ENCODE results near the gene KIF14.
"Not testable (repeated sequence)": the region's sequence is repeated elsewhere in the genome, so short reads cannot be mapped to it uniquely, and the experiment has no call there.

The KIF14 gene

DNA sequence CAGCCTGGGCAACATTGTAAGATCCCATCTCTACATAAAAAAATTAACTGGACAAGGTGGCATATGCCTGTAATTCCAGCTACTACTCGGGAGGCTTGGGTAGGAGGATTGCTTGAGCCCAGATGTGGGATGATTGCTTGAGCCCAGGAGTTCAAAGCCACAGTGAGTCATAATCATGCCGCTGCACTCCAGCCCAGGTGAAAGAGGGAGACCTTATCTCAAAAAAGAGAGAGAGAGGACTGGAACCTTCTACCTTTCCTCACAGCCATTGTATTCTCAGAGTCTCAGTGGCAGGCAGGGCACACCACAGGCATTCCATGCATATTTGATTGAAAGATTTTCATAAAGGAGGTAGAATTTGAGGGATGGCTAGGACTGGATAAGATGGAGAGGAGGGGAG, 78.4 kb downstream of the KIF14 start:
- DNase-seq, result no peak

DNA sequence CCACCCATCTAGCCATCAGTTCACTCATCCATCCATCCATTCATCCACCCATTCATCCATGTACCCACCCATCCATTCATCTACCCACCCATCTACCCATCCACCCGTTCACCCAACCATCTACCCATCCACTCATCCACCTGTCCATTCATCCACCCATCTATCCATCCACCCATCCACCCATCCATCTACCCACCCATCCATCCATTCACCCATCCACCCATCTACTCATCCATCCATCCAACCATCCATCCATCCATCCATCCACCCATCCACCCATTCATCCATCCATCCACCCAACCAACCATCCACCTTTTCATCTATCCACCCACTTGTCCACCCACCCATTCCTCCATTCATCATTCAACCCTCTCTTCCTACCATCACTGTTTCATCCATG, 80.3 kb downstream of the KIF14 start:
- DNase-seq, result no peak

DNA sequence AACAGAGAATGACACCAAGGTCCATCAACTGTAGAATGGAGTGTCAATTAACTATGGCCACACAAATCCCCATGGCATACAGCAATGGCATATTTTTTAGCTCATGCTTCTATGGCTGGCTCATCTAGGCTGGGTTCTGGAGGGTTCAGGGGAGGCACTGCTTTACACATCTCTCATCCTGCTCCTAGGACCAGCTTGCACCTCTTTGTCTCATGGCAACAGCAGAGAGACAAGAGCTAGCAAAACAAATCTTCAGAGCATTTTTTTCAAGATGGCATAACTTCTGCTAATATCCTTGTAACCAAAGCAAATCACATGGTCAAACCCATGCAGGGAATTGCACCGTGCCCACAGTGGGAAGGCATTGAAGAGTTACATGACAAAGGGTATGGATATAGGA, 82.4 kb downstream of the KIF14 start:
- DNase-seq, result no peak

DNA sequence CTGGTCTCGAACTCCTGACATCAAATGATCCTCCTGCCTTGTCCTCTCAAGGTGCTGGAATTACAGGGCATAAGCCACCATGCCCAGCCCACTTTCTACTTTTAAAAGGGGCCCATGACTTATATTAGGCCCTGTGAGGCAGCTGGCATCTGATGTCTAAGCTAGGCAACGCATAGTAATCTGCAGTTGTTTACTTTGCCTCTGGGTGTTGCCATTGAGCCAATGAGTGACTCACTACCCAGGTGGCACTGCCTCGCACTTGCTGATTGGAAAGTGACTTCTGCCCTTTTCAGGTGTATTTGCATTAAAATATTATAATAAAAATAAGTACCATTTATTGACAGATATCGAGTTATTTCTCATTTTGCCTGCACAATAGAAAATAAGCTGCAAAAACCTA, 84.9 kb downstream of the KIF14 start:
- peak in 1 of 2 experiments; percentile 10 for DNase-seq

DNA sequence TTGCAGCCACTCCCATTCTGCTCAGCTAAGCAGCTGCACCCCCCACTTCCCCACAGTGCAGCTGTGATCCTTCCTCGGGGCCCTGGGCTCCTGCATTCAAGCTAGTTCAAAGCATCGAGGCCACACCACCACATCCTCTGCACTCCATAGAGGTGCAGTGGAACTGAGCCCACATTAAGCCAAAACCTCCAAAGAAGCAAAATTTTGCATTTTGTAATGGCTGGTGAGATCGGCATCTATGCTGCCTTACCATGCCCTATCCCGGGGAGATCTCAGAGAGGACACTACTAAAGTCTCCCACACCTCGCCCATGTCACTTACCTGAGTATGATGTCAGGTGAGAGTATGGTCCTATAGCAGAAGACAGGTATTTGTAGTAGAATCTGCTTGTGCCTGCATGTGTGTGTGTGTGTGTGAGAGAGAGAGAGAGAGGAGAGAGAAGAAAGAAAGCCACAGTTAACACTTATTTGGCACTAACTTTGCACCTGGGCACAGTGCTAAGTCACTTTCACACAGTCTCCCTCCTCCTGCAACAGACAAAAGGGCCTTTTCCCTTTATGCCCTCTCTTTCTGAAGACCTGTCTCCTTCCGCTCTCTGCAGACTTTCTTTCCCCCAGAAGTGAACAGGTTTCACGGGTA, 89.8 kb downstream of the KIF14 start:
- DNase-seq, result no peak

DNA sequence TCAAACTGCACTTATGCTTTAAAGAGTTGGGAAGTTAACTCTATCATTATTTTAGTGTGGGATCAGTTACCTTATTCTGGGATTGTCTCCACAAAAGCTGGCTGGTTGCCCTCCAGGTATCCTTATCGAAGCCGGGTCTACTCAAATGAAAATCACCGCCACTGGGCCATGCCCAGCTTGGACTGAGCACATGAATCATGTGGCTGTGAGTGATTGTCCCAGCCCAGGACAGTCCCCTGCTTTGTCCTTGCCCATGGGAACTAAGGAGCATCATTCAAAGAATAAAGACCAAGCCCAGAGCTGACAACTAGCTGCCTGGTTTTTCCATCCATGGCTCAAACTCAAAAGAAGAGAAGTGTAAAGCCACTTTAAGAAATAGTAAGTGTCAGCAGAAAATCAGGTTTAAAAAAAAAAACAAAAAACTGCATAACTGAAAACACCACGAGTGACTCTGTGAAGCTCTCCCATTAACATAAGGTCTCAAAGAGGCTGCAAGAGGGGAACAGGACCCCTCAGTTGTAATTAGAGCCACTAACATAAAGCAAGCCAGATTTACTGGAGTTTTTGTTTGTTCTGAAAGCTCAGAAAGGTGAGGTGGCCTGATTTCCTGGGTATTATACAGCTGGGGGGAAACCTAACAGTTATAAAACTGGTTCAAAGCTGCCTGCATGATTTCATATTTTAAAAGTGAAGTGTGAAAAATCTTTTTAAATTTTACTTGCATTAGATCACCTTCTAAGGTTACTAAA, 91.5 kb downstream of the KIF14 start:
- DNase-seq, result no peak

DNA sequence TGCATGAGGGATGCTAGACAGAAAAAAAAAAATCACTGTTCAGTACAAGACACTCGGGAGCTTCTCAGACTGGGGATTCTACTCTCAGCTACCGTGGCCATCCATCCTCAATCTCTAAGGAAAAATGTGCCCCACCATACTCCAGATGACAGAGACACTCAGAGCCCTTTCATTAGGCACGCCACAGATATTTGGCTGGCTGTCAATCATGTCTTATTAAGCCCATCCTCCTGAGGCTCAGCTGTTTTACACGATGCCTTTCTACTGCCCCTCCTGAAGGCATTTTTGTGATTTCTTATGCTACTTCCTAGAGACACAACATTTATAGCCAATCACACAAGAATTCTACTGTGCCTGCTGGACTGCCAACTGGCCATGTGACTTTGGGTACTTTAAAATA, 92.9 kb downstream of the KIF14 start:
- no peak for DNase-seq

DNA sequence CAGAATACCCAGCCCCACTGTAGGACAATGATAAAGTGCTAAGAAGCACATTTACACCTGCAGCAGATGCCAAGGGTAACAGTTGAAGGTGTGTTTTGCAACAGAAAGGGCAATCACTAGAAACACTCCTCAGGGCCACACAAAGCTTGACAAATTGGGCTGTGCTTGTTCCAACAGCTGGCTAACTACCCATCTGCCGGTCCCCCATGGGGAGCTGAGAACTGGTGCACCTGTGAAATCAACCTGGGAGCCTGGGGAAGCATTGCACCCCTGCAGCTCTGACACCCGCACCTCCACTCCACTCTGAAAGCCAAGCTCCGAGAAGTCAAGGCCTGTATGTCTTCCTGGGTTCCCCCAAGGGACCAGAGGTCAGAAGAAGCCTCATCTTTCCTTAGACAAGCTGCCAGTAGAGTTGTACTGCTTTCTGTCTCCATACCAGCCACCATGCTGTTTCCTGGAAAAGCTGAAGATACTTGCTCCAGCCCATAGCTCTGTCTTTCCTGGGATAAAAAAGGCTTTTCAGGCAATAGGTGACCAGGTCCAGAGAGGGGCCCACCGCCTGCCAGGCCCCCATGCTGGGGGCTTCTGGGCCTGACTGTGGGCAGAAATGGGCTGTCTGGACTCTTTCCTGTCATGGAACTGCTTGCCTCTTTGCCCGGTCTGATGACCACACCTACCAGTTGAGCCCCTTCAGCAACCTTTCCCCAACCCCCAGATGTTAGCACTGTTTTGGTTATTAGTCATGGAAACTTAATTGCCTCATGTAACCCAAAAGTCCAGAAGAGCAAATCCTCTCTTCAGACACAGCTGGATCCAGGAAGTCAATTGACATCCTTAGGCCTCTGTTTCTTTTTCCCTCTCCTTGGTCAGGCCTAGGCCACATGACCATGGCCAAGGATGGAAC, 93.6 kb downstream of the KIF14 start:
- no peak for DNase-seq

DNA sequence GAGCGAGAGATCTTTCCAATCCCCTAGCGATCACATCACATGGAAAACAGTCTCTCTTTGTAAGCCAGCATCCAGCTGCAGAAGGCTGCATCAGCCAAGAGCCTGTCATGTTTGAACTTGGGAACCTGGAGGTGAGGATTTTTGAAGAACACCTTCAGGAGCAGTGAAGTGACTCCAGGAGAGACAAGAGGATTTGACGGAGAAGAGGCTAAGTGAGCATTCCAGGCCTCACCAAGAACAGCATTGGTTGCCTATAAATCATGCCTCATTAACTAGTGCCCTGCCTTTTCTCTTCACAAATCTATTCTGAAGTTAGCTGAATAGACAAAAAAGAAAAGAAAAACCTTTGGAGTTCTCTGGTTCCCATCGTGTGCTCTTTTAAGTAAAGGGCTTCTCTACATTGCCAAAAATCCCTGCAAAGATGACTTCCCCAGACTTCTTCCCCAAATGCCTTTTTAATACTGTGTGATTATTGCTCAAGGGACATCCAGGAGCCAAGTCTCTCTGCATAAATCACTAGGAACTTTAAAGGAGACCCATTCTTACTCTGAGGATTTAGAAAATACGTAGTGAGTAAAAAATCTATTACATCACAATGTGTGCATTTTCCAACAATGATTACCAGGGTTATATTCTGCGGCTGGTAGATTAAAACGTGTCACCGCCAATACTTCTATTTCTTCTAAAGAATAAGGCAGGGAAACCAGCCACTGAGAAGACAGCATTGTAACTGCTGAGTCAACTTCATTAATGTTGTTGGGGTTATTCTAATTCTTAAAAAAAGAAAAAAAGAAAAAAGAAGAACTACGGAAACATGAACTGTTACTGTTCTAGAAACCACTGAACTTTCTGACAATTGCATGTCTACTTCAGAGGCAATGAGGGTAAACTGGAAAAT, 95.2 kb downstream of the KIF14 start:
- peak in 1 of 2 experiments; percentile 11 for DNase-seq

DNA sequence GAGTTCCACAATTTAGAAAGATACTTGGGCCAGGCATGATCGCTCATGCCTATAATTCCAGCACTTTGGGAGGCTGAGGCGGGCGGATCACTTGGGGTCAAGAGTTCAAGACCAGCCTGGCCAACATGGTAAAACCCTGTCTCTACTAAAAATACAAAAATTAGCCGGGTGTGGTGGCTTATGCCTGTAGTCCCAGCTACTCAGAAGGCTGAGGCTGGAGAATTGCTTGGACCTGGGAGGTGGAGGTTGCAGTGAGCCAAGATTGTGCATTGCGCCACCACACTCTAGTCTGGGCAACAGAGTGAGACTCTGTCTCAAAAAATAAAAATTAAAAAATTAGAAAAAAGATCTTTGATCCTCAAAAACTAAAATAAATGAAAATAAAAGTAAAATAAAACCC, 96.0 kb downstream of the KIF14 start:
- DNase-seq, result not testable (repeated sequence)

DNA sequence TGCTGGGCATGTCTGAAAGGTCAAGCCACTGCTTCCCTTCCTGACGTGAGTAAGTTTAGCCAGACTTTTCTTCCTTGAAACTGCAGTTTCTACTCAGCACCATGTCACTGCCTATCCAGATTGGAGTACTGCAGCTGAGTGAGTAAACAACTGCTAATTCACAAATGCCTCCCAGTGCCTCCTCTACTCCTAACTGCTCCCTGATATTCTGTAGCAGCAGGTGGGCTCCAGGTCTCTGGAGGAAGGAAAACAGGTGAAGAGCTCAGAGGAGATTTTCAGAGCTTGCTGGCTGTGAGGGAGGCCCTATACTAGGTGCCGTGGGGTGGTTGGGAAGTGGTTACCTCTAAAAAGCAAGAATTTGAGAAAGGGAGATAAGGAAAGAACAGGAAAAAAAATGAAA, 96.5 kb downstream of the KIF14 start:
- no peak for DNase-seq

DNA sequence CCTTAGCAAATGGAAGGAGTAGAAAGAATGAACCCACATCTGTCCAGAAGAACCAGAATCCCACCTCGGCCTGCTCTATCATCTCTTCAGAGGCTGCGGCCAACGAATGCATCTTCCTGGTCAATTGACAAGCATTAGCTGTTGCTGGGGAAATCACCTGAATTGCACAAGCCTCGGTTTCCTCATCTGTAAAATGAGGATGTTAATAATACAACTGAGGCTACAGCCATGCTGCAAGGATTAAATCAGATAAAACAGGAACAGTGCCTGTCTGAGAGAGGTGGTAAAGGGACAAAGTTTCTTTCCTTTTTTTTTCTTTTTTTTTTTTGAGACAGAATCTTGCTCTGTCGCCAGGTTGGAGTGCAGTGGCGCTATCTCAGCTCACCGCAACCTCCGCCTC, 99.8 kb downstream of the KIF14 start:
- no peak for DNase-seq

DNA sequence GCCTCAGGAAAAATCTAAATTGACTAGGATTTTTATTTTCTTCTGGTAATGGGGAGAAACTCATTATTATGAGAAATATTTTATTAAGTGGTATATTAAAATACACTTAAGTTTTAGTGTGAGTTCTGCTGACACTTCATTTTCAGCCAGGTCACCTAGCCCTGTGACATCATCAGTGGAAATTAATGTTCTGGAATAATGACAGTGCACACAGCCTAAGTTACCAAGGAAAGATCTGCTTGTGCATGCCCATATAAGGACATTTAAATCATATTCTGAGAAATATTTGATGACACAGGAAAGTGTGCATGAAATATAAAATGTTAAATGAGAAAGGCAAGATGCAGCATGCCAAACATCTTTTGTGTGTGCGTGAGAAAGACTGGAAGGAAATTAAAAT, 102.0 kb downstream of the KIF14 start:
- DNase-seq, result no peak

DNA sequence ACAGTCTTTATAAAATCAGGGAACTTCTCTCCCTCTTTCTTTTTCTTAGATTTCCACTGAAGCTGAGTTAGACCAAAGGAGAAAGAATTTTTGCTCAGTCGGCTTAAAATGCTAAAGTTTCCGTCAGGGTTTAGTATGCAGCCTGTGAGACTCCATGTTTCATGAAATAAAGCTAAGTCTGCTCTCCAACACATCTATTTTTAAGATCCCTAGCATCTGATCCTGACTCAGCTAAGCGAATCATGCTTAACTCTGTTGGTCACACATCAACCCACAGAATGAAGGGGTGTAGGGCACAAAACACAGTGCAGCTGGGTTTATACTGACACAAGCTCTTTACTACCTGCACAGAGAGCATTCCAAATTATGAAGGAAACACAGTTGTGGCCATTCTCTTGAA, 108.4 kb downstream of the KIF14 start:
- DNase-seq, result no peak

DNA sequence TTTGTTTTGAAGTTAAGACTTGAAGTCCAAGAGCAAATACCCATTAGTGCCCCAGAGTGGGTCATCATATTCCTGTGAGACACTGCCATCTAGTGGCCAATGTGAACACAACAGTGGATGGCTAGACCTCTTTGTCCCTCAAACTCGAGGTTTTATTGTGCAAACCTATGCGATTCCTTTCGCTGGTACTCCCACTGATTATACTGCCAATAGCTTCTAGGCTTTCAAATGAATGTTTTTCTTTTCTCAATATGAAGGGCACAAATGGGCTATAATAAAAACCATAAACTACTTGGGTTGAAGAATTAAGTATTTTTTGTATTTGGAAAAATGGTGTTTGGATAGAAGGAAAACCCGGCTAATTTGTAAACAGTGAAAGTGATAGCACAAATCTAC, 110.3 kb downstream of the KIF14 start:
- peak; percentile 69 to 78 for DNase-seq

DNA sequence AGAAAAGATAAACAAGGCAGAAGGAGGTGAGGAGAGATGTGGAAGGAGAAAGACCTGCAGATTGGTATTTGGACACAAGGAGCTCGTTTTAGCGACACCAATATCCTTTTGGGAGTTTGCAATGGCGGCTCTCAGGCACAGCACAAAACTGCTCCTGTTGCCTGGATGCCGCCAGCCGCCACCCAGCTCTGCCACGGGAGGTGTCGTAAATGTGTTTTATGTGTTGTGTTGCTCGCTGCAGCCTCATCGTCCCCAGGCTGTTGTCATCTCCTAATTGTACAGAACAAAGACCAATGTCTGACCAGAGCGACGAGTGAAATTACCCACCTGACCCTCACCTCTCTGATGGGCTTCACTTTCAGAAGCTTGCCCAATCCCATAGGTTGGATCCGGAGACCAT, 114.1 kb downstream of the KIF14 start:
- DNase-seq, result no peak

DNA sequence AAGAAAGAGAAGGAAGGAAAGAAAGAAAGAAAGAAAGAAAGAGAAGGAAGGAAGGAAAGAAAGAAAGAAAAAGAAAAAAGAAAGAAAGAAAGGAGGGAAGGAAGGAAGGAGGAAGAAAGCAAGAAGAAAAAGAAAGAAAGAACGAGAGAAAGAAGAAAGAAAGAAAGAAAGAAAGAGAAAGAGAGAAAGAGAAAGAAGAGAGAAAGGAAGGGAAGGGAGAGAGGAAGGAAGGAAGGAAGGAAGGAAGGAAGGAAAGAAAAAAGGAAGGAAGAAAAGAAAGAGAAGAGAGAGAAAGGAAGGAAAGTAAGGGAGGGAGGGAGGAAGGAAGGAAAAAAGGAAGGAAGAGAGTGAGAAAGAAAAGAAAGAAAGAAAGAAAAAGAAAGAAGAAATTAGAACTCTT, 115.3 kb downstream of the KIF14 start:
- no peak for DNase-seq
